KMS-11 (cell line): Measurements from ENCODE around the gene WDR64.

Source experiments
- H2AFZ ChIP-seq: fragments of 200-600 bp; sonication (generic); 2 replicates; pipeline ENCODE4 v1.6.1; 2016; ENCODE audit warnings: antibody characterized with exemption, mixed run types, low read depth
- H3K27ac ChIP-seq: fragments of 200-600 bp; sonication (generic); 2 replicates; pipeline ENCODE4 v1.6.1; 2016; ENCODE audit warnings: mild to moderate bottlenecking, mixed run types
- H3K27me3 ChIP-seq: fragments of 200-600 bp; sonication (generic); 2 replicates; pipeline ENCODE4 v1.6.1; 2017; ENCODE audit warnings: mild to moderate bottlenecking, low read depth, mixed run types, moderate library complexity; ENCODE audit not compliant: insufficient read depth
- H3K36me3 ChIP-seq: fragments of 200-600 bp; sonication (generic); 2 replicates; pipeline ENCODE4 v1.6.1; 2017; ENCODE audit warnings: mild to moderate bottlenecking, mixed run types; ENCODE audit not compliant: insufficient read depth
- H3K4me1 ChIP-seq: fragments of 200-600 bp; sonication (generic); 2 replicates; pipeline ENCODE4 v1.6.1; 2016; ENCODE audit warnings: mild to moderate bottlenecking, low read depth, mixed run types; ENCODE audit not compliant: poor library complexity, severe bottlenecking
- H3K4me2 ChIP-seq: fragments of 200-600 bp; sonication (generic); 2 replicates; pipeline ENCODE4 v1.7.0; 2016; ENCODE audit warnings: mild to moderate bottlenecking, mixed run types
- H3K4me3 ChIP-seq: fragments of 200-600 bp; sonication (generic); IDR thresholded peaks from 2 replicates; pipeline ENCODE4 v1.6.1; 2017; ENCODE audit warnings: low read depth, low read length, mixed read lengths; ENCODE audit not compliant: insufficient read depth
- H3K79me2 ChIP-seq: fragments of 200-600 bp; sonication (generic); 2 replicates; pipeline ENCODE4 v1.6.1; 2016; ENCODE audit warnings: low read depth, mixed run types; ENCODE audit not compliant: insufficient read depth
- H3K9ac ChIP-seq: fragments of 200-600 bp; sonication (generic); 2 replicates; pipeline ENCODE4 v1.6.1; 2016; ENCODE audit warnings: mild to moderate bottlenecking, mixed run types
- H4K20me1 ChIP-seq: fragments of 200-600 bp; sonication (generic); 2 replicates; pipeline ENCODE4 v1.6.1; 2016; ENCODE audit warnings: mild to moderate bottlenecking, mixed run types; ENCODE audit not compliant: insufficient read depth
- CTCF ChIP-seq: fragments of 200-600 bp; sonication (generic); conservative IDR thresholded peaks from 2 replicates; pipeline ENCODE4 v1.6.1; 2017; ENCODE audit warnings: low read depth, mild to moderate bottlenecking, antibody characterized with exemption, low read length, moderate library complexity, mixed read lengths

WDR64 gene

GRCh38 chr1:241639623-241640148, 12.4 kb upstream of the WDR64 start:
- Histone ChIP-seq H3K27ac (peak overlapping the region; percentile 73), H3K4me3 (peak overlapping the region; percentile 95), H3K36me3 (no peaks in the 10 kb centered on the region), H3K9ac (peak overlapping the region; percentile 87), H3K4me1 (peaks cover 29% of the 10 kb centered on the region), H3K79me2 (peaks cover 40% of the 10 kb centered on the region), H3K27me3 (no peaks in the 10 kb centered on the region), H2AFZ (peak overlapping the region; percentile 86), H3K4me2 (peak overlapping the region; percentile 58), H4K20me1 (no peaks in the 10 kb centered on the region)
- TF ChIP-seq CTCF, result no peak

GRCh38 chr1:241640149-241640866, 11.8 kb upstream of the WDR64 start, which contains the start of the genes CHML and OPN3:
Gene CHML (minus strand): TSS chr1:241640369. CDS start chr1:241635766, 4,603 bp downstream.
Gene OPN3 (minus strand): TSS chr1:241640369. CDS start chr1:241640254, 115 bp downstream.
- TF ChIP-seq CTCF, result no peak
- Histone ChIP-seq H3K27ac (peak within 1 kb of the TSS; percentile 73), H3K4me1 (peaks cover 29% of the 10 kb centered on the region), H3K4me2 (peak within 1 kb of the TSS; percentile 87), H3K9ac (peak within 1 kb of the TSS; percentile 87), H3K4me3 (peak within 1 kb of the TSS; percentile 95), H3K27me3 (no peaks in the 10 kb centered on the region), H3K79me2 (peaks cover 40% of the 10 kb centered on the region), H4K20me1 (no peaks in the 10 kb centered on the region), H3K36me3 (no peaks in the 10 kb centered on the region), H2AFZ (peak within 1 kb of the TSS; percentile 99)

GRCh38 chr1:241640867-241641622, 11.0 kb upstream of the WDR64 start:
- H3K9ac ChIP-seq, result peak overlapping the region; percentile 28; the same call in 1 of the 2 replicates
- no peak for TF ChIP-seq CTCF
- peak overlapping the region; percentile 84 for H3K4me3 ChIP-seq

GRCh38 chr1:241641773-241642592, 10.1 kb upstream of the WDR64 start:
- Histone ChIP-seq H3K27ac (no peak overlapping the region), H3K4me3 (no peak overlapping the region), H3K79me2 (peaks cover 25% of the 10 kb centered on the region), H3K27me3 (no peaks in the 10 kb centered on the region), H3K4me2 (no peak overlapping the region), H2AFZ (no peak overlapping the region), H3K4me1 (peaks cover 22% of the 10 kb centered on the region), H3K9ac (no peak overlapping the region), H3K36me3 (no peaks in the 10 kb centered on the region), H4K20me1 (no peaks in the 10 kb centered on the region)
- TF ChIP-seq CTCF, result no peak

More at GRCh38 chr1:241640867-241641622, 11.0 kb upstream of the WDR64 start:
- H3K79me2 ChIP-seq, result peaks cover 33% of the 10 kb centered on the region
- H4K20me1 ChIP-seq, result no peaks in the 10 kb centered on the region
- no peak overlapping the region for H3K27ac ChIP-seq
- H3K4me2 ChIP-seq, result peak overlapping the region; percentile 87
- H3K27me3 ChIP-seq, result no peaks in the 10 kb centered on the region
- peaks cover 29% of the 10 kb centered on the region for H3K4me1 ChIP-seq
- no peaks in the 10 kb centered on the region for H3K36me3 ChIP-seq
- peak overlapping the region; percentile 99 for H2AFZ ChIP-seq
